ENCODE results near the gene BRF1. TPM values are rescaled to one million over a fixed set of nuclear protein-coding genes. Genes with fewer than 3 reads are reported as not detected.

BRF1 gene
- polyA plus RNA-seq, 1 of the 3 experiments (the other 2 are of a cell fraction) = 15.7 TPM

DNA sequence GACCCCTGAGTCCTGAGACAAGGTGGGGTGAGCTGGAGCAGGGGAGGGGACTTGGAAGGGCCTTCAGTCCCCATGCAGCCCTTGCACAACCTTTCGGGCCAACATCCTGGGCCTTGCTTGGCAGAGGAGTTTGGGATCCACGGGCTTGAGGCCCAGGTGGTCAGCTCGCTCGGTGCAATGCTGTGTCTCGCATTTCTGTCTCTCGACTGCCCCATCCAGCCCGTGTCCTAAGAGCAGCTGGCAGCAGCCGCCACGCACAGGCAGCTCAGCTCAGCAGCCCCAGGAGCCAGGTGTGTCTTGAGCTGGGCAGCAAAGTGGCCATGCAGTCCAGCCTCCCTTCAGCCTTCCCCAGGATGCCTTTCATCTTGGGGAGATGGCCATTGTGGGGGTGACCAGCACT is 24.5 kb upstream of the BRF1 start:
- DNase-seq = peak; percentile 31

More for the DNA sequence above, 24.5 kb upstream of the BRF1 start:
- no peak overlapping the region for H3K27ac ChIP-seq (ENCODE audit: low read depth in 2 of 2, low read length in 1 of 2)
- H3K9ac ChIP-seq = no peak overlapping the region
- no peaks in the 10 kb centered on the region for H3F3A ChIP-seq (replicated peaks; ENCODE audit: insufficient read depth)
- no peaks in the 10 kb centered on the region for H3K9me3 ChIP-seq
- H3K4me2 ChIP-seq = no peak overlapping the region
- H4K20me1 ChIP-seq (ENCODE audit: insufficient read depth) = peaks cover 58% of the 10 kb centered on the region
- no peaks in the 10 kb centered on the region for H3K36me3 ChIP-seq (replicated peaks in 1 of 2; ENCODE audit: control insufficient read depth in 1 of 2, insufficient read depth in 2 of 2, low read length in 1 of 2)
- TF ChIP-seq TAF1 (IDR thresholded peaks at IDR 0.05; ENCODE audit: borderline replicate concordance, low read depth, low read length) = no peak
- no peak for TF ChIP-seq ELF1 (IDR thresholded peaks at IDR 0.05)
- no peak for TF ChIP-seq JUND (IDR thresholded peaks at IDR 0.05)
- TF ChIP-seq MEF2A (IDR thresholded peaks at IDR 0.05; ENCODE audit: borderline replicate concordance, low read depth) = no peak
- no peak for TF ChIP-seq FOXM1 (IDR thresholded peaks at IDR 0.05; ENCODE audit: low read depth)
- no peak for TF ChIP-seq CTCF (IDR thresholded peaks at IDR 0.05)
- no peak for TF ChIP-seq PBX3 (IDR thresholded peaks at IDR 0.05)
- TF ChIP-seq TCF12 (IDR thresholded peaks at IDR 0.05) = no peak
- TF ChIP-seq USF1 (IDR thresholded peaks at IDR 0.05; ENCODE audit: borderline replicate concordance, low read depth) = no peak
- TF ChIP-seq, protein P1, sequence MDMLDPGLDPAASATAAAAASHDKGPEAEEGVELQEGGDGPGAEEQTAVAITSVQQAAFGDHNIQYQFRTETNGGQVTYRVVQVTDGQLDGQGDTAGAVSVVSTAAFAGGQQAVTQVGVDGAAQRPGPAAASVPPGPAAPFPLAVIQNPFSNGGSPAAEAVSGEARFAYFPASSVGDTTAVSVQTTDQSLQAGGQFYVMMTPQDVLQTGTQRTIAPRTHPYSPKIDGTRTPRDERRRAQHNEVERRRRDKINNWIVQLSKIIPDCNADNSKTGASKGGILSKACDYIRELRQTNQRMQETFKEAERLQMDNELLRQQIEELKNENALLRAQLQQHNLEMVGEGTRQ (IDR thresholded peaks at IDR 0.05; ENCODE audit: borderline replicate concordance, low read depth, low read length) = no peak
- TF ChIP-seq REST (IDR thresholded peaks at IDR 0.05; ENCODE audit: low read depth, low read length) = no peak
- TF ChIP-seq GABPA (IDR thresholded peaks at IDR 0.05; ENCODE audit: low read depth) = no peak
- TF ChIP-seq MAX (IDR thresholded peaks at IDR 0.05; ENCODE audit: low read depth) = no peak
- TF ChIP-seq RXRA (IDR thresholded peaks at IDR 0.05; ENCODE audit: borderline replicate concordance, low read depth) = no peak
- TF ChIP-seq, protein P2, sequence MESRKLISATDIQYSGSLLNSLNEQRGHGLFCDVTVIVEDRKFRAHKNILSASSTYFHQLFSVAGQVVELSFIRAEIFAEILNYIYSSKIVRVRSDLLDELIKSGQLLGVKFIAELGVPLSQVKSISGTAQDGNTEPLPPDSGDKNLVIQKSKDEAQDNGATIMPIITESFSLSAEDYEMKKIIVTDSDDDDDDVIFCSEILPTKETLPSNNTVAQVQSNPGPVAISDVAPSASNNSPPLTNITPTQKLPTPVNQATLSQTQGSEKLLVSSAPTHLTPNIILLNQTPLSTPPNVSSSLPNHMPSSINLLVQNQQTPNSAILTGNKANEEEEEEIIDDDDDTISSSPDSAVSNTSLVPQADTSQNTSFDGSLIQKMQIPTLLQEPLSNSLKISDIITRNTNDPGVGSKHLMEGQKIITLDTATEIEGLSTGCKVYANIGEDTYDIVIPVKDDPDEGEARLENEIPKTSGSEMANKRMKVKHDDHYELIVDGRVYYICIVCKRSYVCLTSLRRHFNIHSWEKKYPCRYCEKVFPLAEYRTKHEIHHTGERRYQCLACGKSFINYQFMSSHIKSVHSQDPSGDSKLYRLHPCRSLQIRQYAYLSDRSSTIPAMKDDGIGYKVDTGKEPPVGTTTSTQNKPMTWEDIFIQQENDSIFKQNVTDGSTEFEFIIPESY (IDR thresholded peaks at IDR 0.05; ENCODE audit: borderline replicate concordance, low read depth) = no peak
- TF ChIP-seq SMC3 (IDR thresholded peaks at IDR 0.05; ENCODE audit: low read depth, low read length) = no peak
- ChIA-PET POLR2A (interaction anchor here (1.3 kb wide), 1 partner anchor 9 kb away, joined by 4 read pairs; no protein-coding TSS in a partner anchor), CTCF (interaction anchor here (1.1 to 1.5 kb wide), 2 partner anchors 18 to 26 kb away, joined by 3 to 5 read pairs; no protein-coding TSS in a partner anchor)
- H3K4me3 ChIP-seq (ENCODE audit: low read depth in 2 of 2, low read length in 1 of 2) = no peak overlapping the region
- peaks cover 0 to 46% of the 10 kb centered on the region in 2 experiments; a peak in 2 of 4 replicates for H3K4me1 ChIP-seq (ENCODE audit: control insufficient read depth in 1 of 2, insufficient read depth in 2 of 2, low read depth in 1 of 2, low read length in 1 of 2)
- H2AFZ ChIP-seq (ENCODE audit: low read depth) = no peak overlapping the region
- peaks cover 58% of the 10 kb centered on the region for H3K79me2 ChIP-seq (ENCODE audit: insufficient read depth)
- WGBS (ENCODE audit: low lambda C conversion rate) = no CpG with 5 or more reads among the region's 9 CpGs
- no peaks in the 10 kb centered on the region for H3K27me3 ChIP-seq (ENCODE audit: insufficient read depth)
- no peaks in the 10 kb centered on the region for H3K9me2 ChIP-seq

Measured in SK-N-SH (cell line).